H1 (cell line): ENCODE measurements around the gene PRR12. TPM values are rescaled to one million over a fixed set of nuclear protein-coding genes. Genes with fewer than 3 reads are reported as not detected.
A peak's percentile ranks its signal among the peaks of the same experiment; 100 is the strongest.

Experiments
- CTCF ChIA-PET: fragments of 300-600 bp; sonication (Branson Sonifier 250); formaldehyde crosslinking; loops from one replicate; lab custom pipeline; 2021; ENCODE audit not compliant: partially characterized antibody; lab: Charles Lee
- POLR2A ChIA-PET: fragments of 300-600 bp; sonication (Branson Sonifier 250); formaldehyde crosslinking; loops from one replicate; lab custom pipeline; 2021; ENCODE audit warnings: inconsistent platforms; ENCODE audit not compliant: partially characterized antibody; lab: Charles Lee
- DNase-seq, 2 experiments: peaks; one replicate each; pipeline versions ENCODE4 v3.0.0 to v3.0.0-alpha.2; 2010 to 2022; ENCODE audit warnings: low spot score in 2 of 2, low read depth in 1 of 2, mixed read lengths in 1 of 2
- FAIRE-seq: peaks from 2 replicates; lab custom pipeline; 2011; peaks lifted over from hg19 to GRCh38; lab: Jason Lieb, UNC
- H2AFZ ChIP-seq: 2 replicates; pipeline ENCODE4 v1.8.1; 2012; ENCODE audit warnings: low read length, inconsistent platforms
- H2AK5ac ChIP-seq: 2 replicates; pipeline ENCODE4 v1.6.1; 2013; ENCODE audit warnings: low read depth, low read length
- H2BK120ac ChIP-seq: replicated peaks from 2 replicates; pipeline ENCODE3; 2013; ENCODE audit warnings: low read depth, low read length, inconsistent platforms
- H2BK12ac ChIP-seq: 2 replicates; pipeline ENCODE4 v1.6.1; 2013; ENCODE audit warnings: low read depth, low read length
- H2BK15ac ChIP-seq: 2 replicates; pipeline ENCODE4 v1.6.1; 2013; ENCODE audit warnings: low read length
- H2BK20ac ChIP-seq: 2 replicates; pipeline ENCODE4 v1.6.1; 2013; ENCODE audit warnings: low read length
- H2BK5ac ChIP-seq: 2 replicates; pipeline ENCODE4 v1.6.1; 2013; ENCODE audit warnings: low read depth, low read length
- H3K14ac ChIP-seq: 2 replicates; pipeline ENCODE4 v1.6.1; 2013; ENCODE audit warnings: inconsistent platforms; ENCODE audit not compliant: insufficient read length
- H3K18ac ChIP-seq: 2 replicates; pipeline ENCODE4 v1.6.1; 2013; ENCODE audit warnings: low read length; ENCODE audit errors: extremely low read depth
- H3K23ac ChIP-seq: 2 replicates; pipeline ENCODE4 v1.6.1; 2013; ENCODE audit warnings: inconsistent platforms; ENCODE audit not compliant: insufficient read length
- H3K23me2 ChIP-seq: 2 replicates; pipeline ENCODE4 v1.6.1; 2013; ENCODE audit warnings: low read depth, low read length
- H3K27ac ChIP-seq: 2 replicates; pipeline ENCODE4 v1.6.1; 2011; ENCODE audit warnings: low read depth, low read length, inconsistent platforms
- H3K27me3 ChIP-seq, 4 experiments: replicated peaks in 1 of 4; 1 replicate in 1 of 4; 2 replicates in 3 of 4; pipeline versions ENCODE4 v1.6.1 to v1.8.1; 2011 to 2013; ENCODE audit warnings: low read length in 3 of 4, mild to moderate bottlenecking in 3 of 4, inconsistent platforms in 2 of 4, mixed read lengths in 2 of 4, moderate library complexity in 1 of 4; ENCODE audit not compliant: control insufficient read depth in 3 of 4, insufficient read depth in 3 of 4; ENCODE audit errors: extremely low read depth in 1 of 4
- H3K36me3 ChIP-seq, 4 experiments: 2 replicates each; pipeline versions ENCODE4 v1.6.1 to v1.8.1; 2011 to 2013; ENCODE audit warnings: mild to moderate bottlenecking in 4 of 4, low read length in 3 of 4, moderate library complexity in 2 of 4, control low read depth in 1 of 4, inconsistent platforms in 1 of 4; ENCODE audit not compliant: insufficient read depth in 4 of 4, control insufficient read depth in 2 of 4
- H3K4ac ChIP-seq: replicated peaks from 2 replicates; pipeline ENCODE3; 2013; ENCODE audit warnings: low read length, low read depth, mixed read lengths, inconsistent platforms; ENCODE audit not compliant: insufficient read length
- H3K4me1 ChIP-seq, 4 experiments: replicated peaks in 1 of 4; 1 replicate in 1 of 4; 2 replicates in 3 of 4; pipeline versions ENCODE4 v1.6.1 to v1.8.1; 2011 to 2013; ENCODE audit warnings: low read length in 3 of 4, inconsistent platforms in 2 of 4, mixed read lengths in 1 of 4; ENCODE audit not compliant: insufficient read depth in 4 of 4, control insufficient read depth in 3 of 4
- H3K4me2 ChIP-seq, 2 experiments: 2 replicates each; pipeline versions ENCODE4 v1.6.1 to v1.8.1; 2011 to 2013; ENCODE audit warnings: low read depth in 2 of 2, low read length in 2 of 2, control low read depth in 1 of 2, inconsistent platforms in 1 of 2, mild to moderate bottlenecking in 1 of 2; ENCODE audit not compliant: insufficient read depth in 1 of 2
- H3K4me3 ChIP-seq, 4 experiments: fragments of 200-600, 300-600 bp in 1 of 4; sonication (generic), shearing (Covaris generic), sonication (Bioruptor Twin) in 1 of 4; 2 replicates each; pipeline versions ENCODE4 v1.5.1 to v1.8.1; 2011 to 2016; ENCODE audit warnings: low read length in 4 of 4, low read depth in 3 of 4, control low read depth in 2 of 4, inconsistent platforms in 2 of 4, mild to moderate bottlenecking in 2 of 4, mixed read lengths in 1 of 4, moderate library complexity in 1 of 4; ENCODE audit not compliant: insufficient read depth in 2 of 4; ENCODE audit errors: extremely low read depth in 1 of 4
- H3K56ac ChIP-seq: replicated peaks from 2 replicates; pipeline ENCODE3; 2013; ENCODE audit warnings: low read depth, mild to moderate bottlenecking, mixed read lengths, low read length, inconsistent platforms; ENCODE audit not compliant: insufficient read length
- H3K79me1 ChIP-seq: 2 replicates; pipeline ENCODE4 v1.6.1; 2013; ENCODE audit warnings: low read depth, low read length, control low read depth
- H3K79me2 ChIP-seq, 2 experiments: 2 replicates each; pipeline versions ENCODE4 v1.6.1 to v1.8.1; 2012 to 2013; ENCODE audit warnings: low read length in 2 of 2, mild to moderate bottlenecking in 2 of 2, inconsistent platforms in 1 of 2; ENCODE audit not compliant: insufficient read depth in 2 of 2, control insufficient read depth in 1 of 2
- H3K9ac ChIP-seq, 4 experiments: replicated peaks in 1 of 4; 1 replicate in 1 of 4; 2 replicates in 3 of 4; pipeline versions ENCODE4 v1.6.1 to v1.8.1; 2011 to 2013; ENCODE audit warnings: low read depth in 3 of 4, low read length in 3 of 4, control low read depth in 2 of 4, mild to moderate bottlenecking in 2 of 4, moderate library complexity in 2 of 4, inconsistent platforms in 1 of 4; ENCODE audit errors: extremely low read depth in 1 of 4
- H3K9me3 ChIP-seq, 2 experiments: 2 replicates each; pipeline versions ENCODE4 v1.6.1 to v1.8.1; 2012 to 2013; ENCODE audit warnings: mild to moderate bottlenecking in 2 of 2, moderate library complexity in 2 of 2, control low read depth in 1 of 2, inconsistent platforms in 1 of 2, low read depth in 1 of 2, low read length in 1 of 2, mixed read lengths in 1 of 2; ENCODE audit not compliant: insufficient read depth in 2 of 2
- H4K20me1 ChIP-seq, 2 experiments: replicated peaks in 1 of 2; 2 replicates each; pipeline versions ENCODE3 to v1.8.1; 2011 to 2013; ENCODE audit warnings: inconsistent platforms in 2 of 2, low read length in 2 of 2, mild to moderate bottlenecking in 1 of 2; ENCODE audit not compliant: insufficient read depth in 2 of 2, control insufficient read depth in 1 of 2
- H4K5ac ChIP-seq: 2 replicates; pipeline ENCODE4 v1.6.1; 2013; ENCODE audit warnings: low read length, low read depth, mixed read lengths, inconsistent platforms; ENCODE audit not compliant: insufficient read length
- H4K8ac ChIP-seq: 2 replicates; pipeline ENCODE4 v1.8.0; 2013; ENCODE audit warnings: mild to moderate bottlenecking, moderate library complexity, low read length, inconsistent platforms; ENCODE audit not compliant: insufficient read depth; ENCODE audit errors: extremely low read depth
- H4K91ac ChIP-seq: replicated peaks from 2 replicates; pipeline ENCODE3; 2013; ENCODE audit warnings: low read length, mixed read lengths, inconsistent platforms; ENCODE audit not compliant: insufficient read length
- EP300 ChIP-seq, 2 experiments: IDR thresholded peaks; 1 replicate in 1 of 2; 2 replicates in 1 of 2; pipeline ENCODE4 v1.6.1; 2011 to 2012; ENCODE audit warnings: low read depth in 2 of 2, low read length in 2 of 2, mild to moderate bottlenecking in 2 of 2, borderline replicate concordance in 1 of 2, inconsistent platforms in 1 of 2, moderate library complexity in 1 of 2
- WGBS, 2 experiments: shearing (Covaris generic) in 1 of 2; methylation state at CpG; one replicate each; pipeline versions ENCODE4 v1.1.6 to v1.1.7; 2013 to 2015; ENCODE audit warnings: low lambda C conversion rate in 2 of 2, mixed read lengths in 2 of 2, inconsistent platforms in 1 of 2, low coverage in 1 of 2, missing lambda C conversion rate in 1 of 2; ENCODE audit not compliant: insufficient replicate concordance in 2 of 2, insufficient coverage in 1 of 2, insufficient read length in 1 of 2; ENCODE audit errors: extremely low coverage in 1 of 2, missing lambda C conversion rate in 1 of 2; 5-methylcytosine and 5-hydroxymethylcytosine counted together
- polyA plus RNA-seq, 7 experiments: library from polyadenylated mRNA; depleted of rRNA in 3 of 7; stranded (reverse) in 5 of 7; unstranded in 2 of 7; fragments of >200 nt in 5 of 7; fragments of 200-250 nt in 2 of 7; gene quantifications; 1 replicate in 5 of 7; 2 replicates in 1 of 7; 4 replicates in 1 of 7; pipeline versions ENCODE4 v1.2.1 to v1.2.3, GENCODE V29; 2011 to 2013; ENCODE audit warnings: missing spikeins in 2 of 7, mixed read lengths in 2 of 7
- total RNA-seq: library from RNA; stranded (reverse); fragmentation: NEBNext Ultra II Directional; extraction: Animal tissue kit (Norgen Biotek cat#: 25700); gene quantifications from 2 replicates; pipeline ENCODE4 v1.2.1, GENCODE V29; 2021
- TF ChIP-seq, protein P1 (sequence below), 3 experiments: IDR thresholded peaks; 1 replicate in 2 of 3; 2 replicates in 1 of 3; pipeline versions ENCODE4 v1.5.1 to v1.6.1; 2011; ENCODE audit warnings: low read length in 3 of 3, mild to moderate bottlenecking in 3 of 3, inconsistent platforms in 2 of 3, low read depth in 1 of 3, moderate library complexity in 1 of 3; ENCODE audit not compliant: insufficient read depth in 1 of 3; ENCODE audit errors: control extremely low read depth in 1 of 3

The PRR12 gene
- total and polyA plus RNA-seq, 2 of the 8 experiments (the other 6 are each of a cell fraction or from before 2014, with no cell fraction given), result 2.5 to 59.4 TPM

GRCh38 chr19:49596954-49597702 is 6.1 kb downstream of the PRR12 start:
- DNase-seq, result no peak
- Histone ChIP-seq H3K27me3 (no peaks in the 10 kb centered on the region), H3K4me1 (peaks cover 0 to 5% (median 4%) of the 10 kb centered on the region in 4 experiments; a peak in 4 of 7 replicates), H2AFZ (no peak overlapping the region), H3K14ac (no peak overlapping the region), H3K4ac (no peak overlapping the region), H3K9me3 (no peaks in the 10 kb centered on the region), H2AK5ac (no peak overlapping the region), H2BK15ac (no peak overlapping the region), H4K91ac (no peak overlapping the region), H3K4me3 (no peak overlapping the region), H3K79me2 (peaks cover 5 to 54% of the 10 kb centered on the region in 2 experiments; a peak in 3 of 4 replicates), H3K23me2 (peaks cover 9% of the 10 kb centered on the region), H3K36me3 (peaks cover 22 to 77% (median 56%) of the 10 kb centered on the region in 4 experiments), H4K20me1 (peaks cover 6 to 15% of the 10 kb centered on the region in 2 experiments), H3K79me1 (peaks cover 8% of the 10 kb centered on the region), H3K18ac (no peak overlapping the region), H3K9ac (no peak overlapping the region), H3K4me2 (no peak overlapping the region), H2BK120ac (no peak overlapping the region), H4K5ac (no peak overlapping the region), H2BK5ac (no peak overlapping the region), H2BK12ac (no peak overlapping the region), H3K56ac (no peak overlapping the region), H3K27ac (no peak overlapping the region), H4K8ac (peak overlapping the region; percentile 31), H2BK20ac (no peak overlapping the region), H3K23ac (no peak overlapping the region)
- CTCF ChIA-PET, result interaction anchor here (1.0 to 2.0 kb wide), 6 partner anchors 12 to 76 kb away, joined by 3 to 6 read pairs (median 4); partner anchors contain the start of gene NOSIP
- POLR2A ChIA-PET, result interaction anchor here (0.7 to 37.8 kb wide), 6 partner anchors 14 to 101 kb away, joined by 3 to 840 read pairs (median 4); partner anchors contain the start of genes BCL2L12, IRF3, RPS11 and RRAS
- no peak for FAIRE-seq
- 97% methylated on average over 32 of the region's 65 CpGs; no CpG with 5 or more reads in 1 of the 2 experiments for WGBS, 2 experiments
- TF ChIP-seq EP300 (IDR thresholded peaks at IDR 0.05; ENCODE audit: borderline replicate concordance in 1 of 2, low read depth in 2 of 2, low read length in 2 of 2), result no peak
- TF ChIP-seq, protein P1, sequence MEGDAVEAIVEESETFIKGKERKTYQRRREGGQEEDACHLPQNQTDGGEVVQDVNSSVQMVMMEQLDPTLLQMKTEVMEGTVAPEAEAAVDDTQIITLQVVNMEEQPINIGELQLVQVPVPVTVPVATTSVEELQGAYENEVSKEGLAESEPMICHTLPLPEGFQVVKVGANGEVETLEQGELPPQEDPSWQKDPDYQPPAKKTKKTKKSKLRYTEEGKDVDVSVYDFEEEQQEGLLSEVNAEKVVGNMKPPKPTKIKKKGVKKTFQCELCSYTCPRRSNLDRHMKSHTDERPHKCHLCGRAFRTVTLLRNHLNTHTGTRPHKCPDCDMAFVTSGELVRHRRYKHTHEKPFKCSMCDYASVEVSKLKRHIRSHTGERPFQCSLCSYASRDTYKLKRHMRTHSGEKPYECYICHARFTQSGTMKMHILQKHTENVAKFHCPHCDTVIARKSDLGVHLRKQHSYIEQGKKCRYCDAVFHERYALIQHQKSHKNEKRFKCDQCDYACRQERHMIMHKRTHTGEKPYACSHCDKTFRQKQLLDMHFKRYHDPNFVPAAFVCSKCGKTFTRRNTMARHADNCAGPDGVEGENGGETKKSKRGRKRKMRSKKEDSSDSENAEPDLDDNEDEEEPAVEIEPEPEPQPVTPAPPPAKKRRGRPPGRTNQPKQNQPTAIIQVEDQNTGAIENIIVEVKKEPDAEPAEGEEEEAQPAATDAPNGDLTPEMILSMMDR (IDR thresholded peaks at IDR 0.05; ENCODE audit: control extremely low read depth in 1 of 3, insufficient read depth in 1 of 3, low read depth in 1 of 3, low read length in 3 of 3), result peak in 2 of 3 experiments; percentile 8 to 38; a peak in 3 of 4 replicates
